Tibial artery (tissue), 4 donors: ENCODE measurements around the gene HORMAD2.

ENCODE experiments used
- DNase-seq, 2 donors: peaks; one replicate each; pipeline ENCODE4 v3.0.0-alpha.2; 2019
- H3K27ac ChIP-seq, 2 donors: fragments of 200-600 bp; sonication (generic) in 1 of 2; 1 replicate in 1 of 2; 2 replicates in 1 of 2; pipeline ENCODE4 v1.5.1; 2018 to 2019; ENCODE audit warnings: mild to moderate bottlenecking in 1 of 2
- H3K27me3 ChIP-seq, 2 donors: fragments of 200-600 bp; sonication (generic) in 1 of 2; one replicate each; pipeline versions ENCODE4 v1.5.1 to v1.6.0; 2016 to 2019
- H3K36me3 ChIP-seq, 3 donors: fragments of 200-600 bp; sonication (generic) in 2 of 3; one replicate each; pipeline ENCODE4 v1.5.1; 2016 to 2019; ENCODE audit warnings: mild to moderate bottlenecking in 2 of 3
- H3K4me1 ChIP-seq, 4 donors: fragments of 200-600 bp; sonication (generic) in 2 of 4; 1 replicate in 3 of 4; 2 replicates in 1 of 4; pipeline ENCODE4 v1.5.1; 2016 to 2019
- H3K4me3 ChIP-seq, 2 donors: fragments of 200-600 bp; sonication (generic) in 1 of 2; 1 replicate in 1 of 2; 2 replicates in 1 of 2; pipeline ENCODE4 v1.5.1; 2018 to 2019; ENCODE audit warnings: mild to moderate bottlenecking in 2 of 2
- H3K9me3 ChIP-seq, 3 donors: fragments of 200-600 bp; sonication (generic) in 1 of 3; one replicate each; pipeline ENCODE4 v1.5.1; 2016 to 2019
- CTCF ChIP-seq, 2 experiments: fragments of 200-600 bp in 1 of 2; fragments of 450-650 bp in 1 of 2; IDR thresholded peaks; one replicate each; pipeline ENCODE4 v1.5.1; 2017 to 2019; ENCODE audit warnings: antibody characterized with exemption in 2 of 2, mild to moderate bottlenecking in 1 of 2, moderate library complexity in 1 of 2
- intact Hi-C: fragments of 100-400 bp; cut with DNase I; formaldehyde crosslinking; loops from one replicate; pipeline ENCODE4 v1.15.0; 2023; ENCODE audit warnings: low total_unique reads

Gene HORMAD2

GRCh38 chr22:30208631-30209603 is 128.7 kb downstream of the HORMAD2 start:
- Histone ChIP-seq H3K4me1 (peaks cover 0 to 56% (median 41%) of the 10 kb centered on the region in 4 donors), H3K27ac (peak overlapping the region; percentile 74 to 75), H3K27me3 (no peaks in the 10 kb centered on the region), H3K9me3 (no peaks in the 10 kb centered on the region), H3K36me3 (no peaks in the 10 kb centered on the region), H3K4me3 (no peak overlapping the region)
- TF ChIP-seq CTCF (IDR thresholded peaks at IDR 0.05), result no peak
- peak; percentile 74 to 88 for DNase-seq
- intact Hi-C loops, result no loop called here

- Histone ChIP-seq H3K36me3 (no peaks in the 10 kb centered on the region), H3K4me1 (peaks cover 0 to 52% (median 39%) of the 10 kb centered on the region in 4 donors), H3K27ac (peak overlapping the region; percentile 74 to 75), H3K27me3 (no peaks in the 10 kb centered on the region), H3K9me3 (no peaks in the 10 kb centered on the region), H3K4me3 (no peak overlapping the region)
- intact Hi-C loops, result no loop called here
- TF ChIP-seq CTCF (IDR thresholded peaks at IDR 0.05), result no peak
- no peak for DNase-seq
Observed at GRCh38 chr22:30209642-30210041, 129.4 kb downstream of the HORMAD2 start.

DNA sequence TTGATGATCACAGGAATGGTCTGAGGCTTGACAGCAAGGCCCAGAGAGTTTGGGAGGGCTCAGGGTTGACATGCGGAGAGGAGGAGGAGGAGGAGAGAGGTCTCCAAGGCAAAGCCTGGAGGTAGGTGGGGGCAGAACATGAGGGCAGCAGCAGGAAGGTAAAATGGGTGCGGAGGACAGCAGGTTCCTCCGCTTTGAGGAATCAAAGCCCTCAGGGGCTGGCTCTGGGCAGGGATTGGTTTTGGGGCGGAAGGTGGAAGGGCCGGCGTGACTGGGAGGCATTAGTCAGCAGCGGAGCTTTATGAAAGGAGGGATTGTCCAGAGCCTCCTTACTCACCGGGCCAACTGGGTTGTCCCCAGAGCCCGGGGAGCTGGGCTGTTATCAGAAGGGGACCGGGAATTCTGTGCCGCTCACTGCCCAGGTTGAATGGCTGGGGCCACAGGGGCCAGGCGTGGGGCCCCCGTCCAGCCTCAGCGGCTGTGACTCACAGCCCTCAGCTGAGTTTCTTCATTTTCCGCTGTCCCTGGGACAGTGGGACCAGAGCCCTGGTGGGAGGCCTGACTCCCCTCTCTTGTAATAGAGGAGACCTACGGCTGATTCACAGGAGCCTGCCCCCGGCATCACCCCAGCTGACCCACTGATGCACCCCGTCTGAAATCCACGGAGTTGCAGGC is 130.1 kb downstream of the HORMAD2 start:
- Histone ChIP-seq H3K27me3 (no peaks in the 10 kb centered on the region), H3K36me3 (no peaks in the 10 kb centered on the region), H3K27ac (no peak overlapping the region), H3K9me3 (no peaks in the 10 kb centered on the region), H3K4me1 (peaks cover 0 to 45% (median 32%) of the 10 kb centered on the region in 4 donors), H3K4me3 (no peak overlapping the region)
- DNase-seq, result no peak
- TF ChIP-seq CTCF (IDR thresholded peaks at IDR 0.05), result no peak
- intact Hi-C loops, result no loop called here

GRCh38 chr22:30211124-30211820 is 131.0 kb downstream of the HORMAD2 start:
- TF ChIP-seq CTCF (IDR thresholded peaks at IDR 0.05), result no peak
- intact Hi-C loops, result no loop called here
- H3K27me3 ChIP-seq, result no peaks in the 10 kb centered on the region
- H3K36me3 ChIP-seq, result no peaks in the 10 kb centered on the region
- no peaks in the 10 kb centered on the region for H3K9me3 ChIP-seq
- DNase-seq, result peak in 1 of 2 donors; percentile 34
- H3K4me1 ChIP-seq, result peaks cover 0 to 37% (median 25%) of the 10 kb centered on the region in 4 donors
- no peak overlapping the region for H3K4me3 ChIP-seq
- H3K27ac ChIP-seq, result no peak overlapping the region

GRCh38 chr22:30212363-30212995 is 132.2 kb downstream of the HORMAD2 start:
- Histone ChIP-seq H3K36me3 (no peaks in the 10 kb centered on the region), H3K4me3 (no peak overlapping the region), H3K9me3 (no peaks in the 10 kb centered on the region), H3K4me1 (peaks cover 0 to 31% (median 20%) of the 10 kb centered on the region in 4 donors), H3K27ac (no peak overlapping the region), H3K27me3 (no peaks in the 10 kb centered on the region)
- no peak for TF ChIP-seq CTCF (IDR thresholded peaks at IDR 0.05)
- DNase-seq, result peak; percentile 79 to 81
- intact Hi-C loops, result no loop called here
